K562 (cell line): ENCODE results near the gene FAM83D. TPM values are rescaled to one million over a fixed set of nuclear protein-coding genes. Genes with fewer than 3 reads are reported as not detected.
A peak's percentile ranks its signal among the peaks of the same experiment; 100 is the strongest.

Experiments
- CBFA2T2 ChIP-seq: fragments of 450-650 bp; conservative IDR thresholded peaks from 2 replicates; pipeline ENCODE4 v1.6.1; 2017; ENCODE audit warnings: mild to moderate bottlenecking
- GTF2E2 ChIP-seq: fragments of 200-800 bp; sonication (Bioruptor generic); IDR thresholded peaks from 2 replicates; pipeline ENCODE4 v1.6.1; 2016; ENCODE audit warnings: missing genetic modification characterization, missing compliant biosample characterization
- IRF2 ChIP-seq: sonication (generic); formaldehyde crosslinking; IDR thresholded peaks from 2 replicates; pipeline ENCODE4 v1.8.1; 2022; ENCODE audit warnings: mild to moderate bottlenecking, missing genetic modification reagents
- KAT2B ChIP-seq: IDR thresholded peaks from one replicate; pipeline ENCODE4 v1.6.1; 2012; ENCODE audit warnings: low read depth, mild to moderate bottlenecking, control low read depth, inconsistent platforms, low read length, moderate library complexity
- MAFG ChIP-seq: fragments of 450-650 bp; conservative IDR thresholded peaks from 2 replicates; pipeline ENCODE4 v1.6.1; 2016; ENCODE audit warnings: missing genetic modification characterization, missing compliant biosample characterization
- PURB ChIP-seq: sonication (generic); formaldehyde crosslinking; IDR thresholded peaks from 2 replicates; pipeline ENCODE4 v1.9.0; 2021; ENCODE audit warnings: low read depth, mild to moderate bottlenecking, missing genetic modification reagents
- SRSF7 ChIP-seq: fragments of 200-400 bp; formaldehyde crosslinking; optimal IDR thresholded peaks from 2 replicates; pipeline ENCODE3; 2017; ENCODE audit warnings: mild to moderate bottlenecking, low read depth, low read length
- SRSF9 ChIP-seq: fragments of 200-400 bp; formaldehyde crosslinking; IDR thresholded peaks from 2 replicates; pipeline ENCODE4 v1.6.1; 2017; ENCODE audit warnings: low read depth, low read length, borderline replicate concordance
- TCF3 ChIP-seq: sonication (generic); formaldehyde crosslinking; IDR thresholded peaks from 2 replicates; pipeline ENCODE4 v1.4.0; 2020; ENCODE audit warnings: mild to moderate bottlenecking, missing genetic modification reagents
- ZBTB40 ChIP-seq, 2 experiments: fragments of 450-650 bp in 1 of 2; sonication (generic) in 1 of 2; formaldehyde crosslinking in 1 of 2; IDR thresholded peaks; 2 replicates each; pipeline versions ENCODE4 v1.7.1 to v1.9.0; 2016 to 2022; ENCODE audit warnings: inconsistent platforms in 1 of 2, mild to moderate bottlenecking in 1 of 2, missing genetic modification reagents in 1 of 2
- ZNF134 ChIP-seq: fragments of 250-450 bp; sonication (Bioruptor Pico); conservative IDR thresholded peaks from 2 replicates; pipeline ENCODE4 v1.4.0; 2020
- ZNF143 ChIP-seq: sonication (generic); formaldehyde crosslinking; IDR thresholded peaks from 2 replicates; pipeline ENCODE4 v1.9.0; 2022; ENCODE audit warnings: mild to moderate bottlenecking, missing genetic modification reagents
- polyA plus RNA-seq, 8 experiments: library from polyadenylated mRNA; depleted of rRNA in 4 of 8; stranded (reverse) in 5 of 8; unstranded in 3 of 8; fragments of >200 nt; fragmentation: Nextera tagmentation in 2 of 8; fragmentation: Illumina TruSeq in 1 of 8; extraction: Ambion mirVana in 2 of 8; extraction: Trizol in 1 of 8; gene quantifications; 2 replicates each; pipeline versions ENCODE4 v1.2.1 to v1.2.3, GENCODE V29; 2011 to 2014; ENCODE audit warnings: inconsistent platforms in 1 of 8, missing spikeins in 1 of 8
- total RNA-seq, 7 experiments: library from RNA; depleted of rRNA in 6 of 7; stranded (reverse); fragments of >200 nt in 6 of 7; fragmentation: Illumina TruSeq in 2 of 7; extraction: Trizol in 2 of 7; gene quantifications; 2 replicates each; pipeline versions ENCODE4 v1.2.1 to v1.2.3, GENCODE V29; 2011 to 2021; ENCODE audit warnings: low replicate concordance in 1 of 7
- TF ChIP-seq, protein P1 (sequence below), 2 experiments: IDR thresholded peaks in 1 of 2; conservative IDR thresholded peaks in 1 of 2; 2 replicates each; pipeline ENCODE4 v1.6.1; 2016; ENCODE audit warnings: low read depth in 2 of 2, mild to moderate bottlenecking in 1 of 2, missing compliant biosample characterization in 1 of 2, missing genetic modification characterization in 1 of 2, moderate library complexity in 1 of 2

Gene FAM83D
- total and polyA plus RNA-seq, 9 of the 15 experiments (the other 6 are each of a cell fraction or from before 2014, with no cell fraction given), result 8.2 to 66.1 (median 43.5) TPM

GRCh38 chr20:38975539-38976120, 49.4 kb downstream of the FAM83D start (continued):
- no peak for TF ChIP-seq ZBTB40 (IDR thresholded peaks at IDR 0.05)
- no peak for TF ChIP-seq ZBTB40 (CRISPR knock-in tag; IDR thresholded peaks at IDR 0.05)
- no peak for TF ChIP-seq GTF2E2 (tag)
- no peak for TF ChIP-seq SRSF7
- TF ChIP-seq PURB (CRISPR knock-in tag), result no peak
- TF ChIP-seq SRSF9, result no peak
- 0 out of 2 replicates have a peak, but pooled peaks have one; percentile 24 for TF ChIP-seq CBFA2T2
- TF ChIP-seq MAFG (tag), result no peak
- peak; percentile 21; the same call in 1 of the 2 replicates for TF ChIP-seq TCF3 (CRISPR knock-in tag)
- no peak for TF ChIP-seq KAT2B
- no peak for TF ChIP-seq IRF2
- TF ChIP-seq ZNF134 (CRISPR knock-in tag), result no peak
- TF ChIP-seq ZNF143 (CRISPR knock-in tag), result no peak
- TF ChIP-seq, protein P1, sequence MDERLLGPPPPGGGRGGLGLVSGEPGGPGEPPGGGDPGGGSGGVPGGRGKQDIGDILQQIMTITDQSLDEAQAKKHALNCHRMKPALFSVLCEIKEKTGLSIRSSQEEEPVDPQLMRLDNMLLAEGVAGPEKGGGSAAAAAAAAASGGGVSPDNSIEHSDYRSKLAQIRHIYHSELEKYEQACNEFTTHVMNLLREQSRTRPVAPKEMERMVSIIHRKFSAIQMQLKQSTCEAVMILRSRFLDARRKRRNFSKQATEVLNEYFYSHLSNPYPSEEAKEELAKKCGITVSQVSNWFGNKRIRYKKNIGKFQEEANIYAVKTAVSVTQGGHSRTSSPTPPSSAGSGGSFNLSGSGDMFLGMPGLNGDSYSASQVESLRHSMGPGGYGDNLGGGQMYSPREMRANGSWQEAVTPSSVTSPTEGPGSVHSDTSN (CRISPR knock-in tag; IDR thresholded peaks at IDR 0.05; ENCODE audit: low read depth), result no peak
- TF ChIP-seq, protein P1 (tag; conservative IDR thresholded peaks at IDR 0.05; ENCODE audit: low read depth), result no peak
